Measurements from ENCODE around the gene ZNF133.

The ZNF133 gene

DNA sequence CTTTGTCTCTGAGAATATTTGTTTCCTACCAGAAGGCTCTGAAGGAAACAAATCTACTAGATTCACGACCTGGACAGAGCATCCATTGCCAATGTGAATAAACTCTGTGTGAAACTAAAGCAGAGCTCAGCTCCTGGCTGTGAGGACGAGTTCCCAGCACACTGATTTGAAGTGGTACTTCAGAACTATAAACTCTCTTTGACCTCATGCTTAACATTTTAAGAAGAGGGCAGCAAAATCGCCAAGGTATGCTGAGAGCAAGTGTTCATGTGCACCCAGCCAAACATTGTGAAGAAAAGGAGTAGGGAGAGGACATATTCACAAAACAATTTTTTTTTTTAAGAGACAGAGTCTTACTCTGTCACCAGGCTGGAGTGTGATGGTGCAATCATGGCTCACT lies 33.7 kb upstream of the ZNF133 start:
- DNase-seq: no peak
- in situ Hi-C loops (cut with HindIII; ENCODE audit: low pct_ligation_motif_present, low sequenced_read_pairs): no loop called here
- TF ChIP-seq, protein P1, sequence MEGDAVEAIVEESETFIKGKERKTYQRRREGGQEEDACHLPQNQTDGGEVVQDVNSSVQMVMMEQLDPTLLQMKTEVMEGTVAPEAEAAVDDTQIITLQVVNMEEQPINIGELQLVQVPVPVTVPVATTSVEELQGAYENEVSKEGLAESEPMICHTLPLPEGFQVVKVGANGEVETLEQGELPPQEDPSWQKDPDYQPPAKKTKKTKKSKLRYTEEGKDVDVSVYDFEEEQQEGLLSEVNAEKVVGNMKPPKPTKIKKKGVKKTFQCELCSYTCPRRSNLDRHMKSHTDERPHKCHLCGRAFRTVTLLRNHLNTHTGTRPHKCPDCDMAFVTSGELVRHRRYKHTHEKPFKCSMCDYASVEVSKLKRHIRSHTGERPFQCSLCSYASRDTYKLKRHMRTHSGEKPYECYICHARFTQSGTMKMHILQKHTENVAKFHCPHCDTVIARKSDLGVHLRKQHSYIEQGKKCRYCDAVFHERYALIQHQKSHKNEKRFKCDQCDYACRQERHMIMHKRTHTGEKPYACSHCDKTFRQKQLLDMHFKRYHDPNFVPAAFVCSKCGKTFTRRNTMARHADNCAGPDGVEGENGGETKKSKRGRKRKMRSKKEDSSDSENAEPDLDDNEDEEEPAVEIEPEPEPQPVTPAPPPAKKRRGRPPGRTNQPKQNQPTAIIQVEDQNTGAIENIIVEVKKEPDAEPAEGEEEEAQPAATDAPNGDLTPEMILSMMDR (IDR thresholded peaks at IDR 0.05; ENCODE audit: low read depth, low read length, missing control alignments): no peak
- H3K36me3 ChIP-seq (replicated peaks): no peaks in the 10 kb centered on the region
- H3K4me3 ChIP-seq (ENCODE audit: low read depth, low read length): no peak overlapping the region
- H3K27ac ChIP-seq: no peak overlapping the region
- no peaks in the 10 kb centered on the region for H3K27me3 ChIP-seq (replicated peaks)

DNA sequence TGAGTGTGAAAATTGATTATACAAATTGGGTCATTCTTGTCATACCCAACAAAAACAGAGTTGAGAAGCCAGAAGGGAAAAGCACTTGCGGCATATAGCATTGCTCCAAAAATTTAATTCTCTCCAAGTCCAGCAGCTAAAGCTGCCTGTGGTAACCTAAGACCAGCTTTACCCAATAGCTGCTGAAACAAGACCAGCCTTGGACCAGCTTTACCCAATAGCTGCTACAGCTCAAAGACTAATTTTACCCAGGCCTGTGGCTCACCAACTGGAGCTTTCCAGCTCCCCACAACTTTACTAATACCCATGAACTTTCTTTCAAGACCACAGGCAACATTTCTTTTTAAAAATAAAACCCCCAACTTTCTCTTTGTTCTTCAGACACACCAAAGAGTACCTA lies 32.8 kb upstream of the ZNF133 start:
- Histone ChIP-seq H3K27me3 (replicated peaks) (no peaks in the 10 kb centered on the region), H3K4me3 (ENCODE audit: low read depth, low read length) (no peak overlapping the region), H3K27ac (no peak overlapping the region), H3K36me3 (replicated peaks) (no peaks in the 10 kb centered on the region)
- no peak for DNase-seq
- TF ChIP-seq, protein P1 (IDR thresholded peaks at IDR 0.05; ENCODE audit: low read depth, low read length, missing control alignments): no peak
- in situ Hi-C loops (cut with HindIII; ENCODE audit: low pct_ligation_motif_present, low sequenced_read_pairs): no loop called here

DNA sequence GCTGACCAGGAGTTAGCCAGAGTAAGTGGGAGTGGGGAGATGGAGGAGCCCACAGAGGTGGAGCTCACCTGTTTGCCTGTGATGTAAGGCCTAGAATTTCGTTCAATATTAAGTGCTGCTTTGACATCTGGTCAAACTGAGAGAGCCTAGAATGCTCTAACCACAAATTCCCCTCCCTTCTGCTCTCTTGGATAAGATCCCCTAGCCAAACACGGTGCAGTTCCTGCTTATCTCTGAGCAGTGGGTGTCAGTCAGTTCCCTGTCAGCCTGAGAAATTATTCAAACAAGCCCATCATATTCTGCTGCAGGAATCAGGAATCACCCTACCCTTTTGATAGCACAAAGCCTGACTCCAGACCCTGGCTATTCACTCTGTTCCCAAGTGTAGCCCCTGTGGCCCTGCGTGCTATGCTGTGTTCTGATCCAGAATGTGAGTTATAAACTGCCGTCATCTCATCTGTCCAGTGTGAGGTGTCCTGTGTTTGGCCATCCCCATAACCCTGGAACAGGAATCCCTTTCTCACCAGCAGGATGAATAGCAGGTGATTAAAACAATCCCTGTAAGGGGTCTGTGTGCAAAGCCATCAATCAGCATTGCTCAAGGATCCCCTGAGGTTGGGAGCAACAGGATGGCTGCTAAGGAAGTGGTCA lies 31.8 kb upstream of the ZNF133 start:
- Histone ChIP-seq H3K27me3 (replicated peaks) (no peaks in the 10 kb centered on the region), H3K36me3 (replicated peaks) (no peaks in the 10 kb centered on the region), H3K4me3 (ENCODE audit: low read depth, low read length) (no peak overlapping the region), H3K27ac (no peak overlapping the region)
- TF ChIP-seq, protein P1 (IDR thresholded peaks at IDR 0.05; ENCODE audit: low read depth, low read length, missing control alignments): no peak
- in situ Hi-C loops (cut with HindIII; ENCODE audit: low pct_ligation_motif_present, low sequenced_read_pairs): no loop called here
- DNase-seq: no peak

DNA sequence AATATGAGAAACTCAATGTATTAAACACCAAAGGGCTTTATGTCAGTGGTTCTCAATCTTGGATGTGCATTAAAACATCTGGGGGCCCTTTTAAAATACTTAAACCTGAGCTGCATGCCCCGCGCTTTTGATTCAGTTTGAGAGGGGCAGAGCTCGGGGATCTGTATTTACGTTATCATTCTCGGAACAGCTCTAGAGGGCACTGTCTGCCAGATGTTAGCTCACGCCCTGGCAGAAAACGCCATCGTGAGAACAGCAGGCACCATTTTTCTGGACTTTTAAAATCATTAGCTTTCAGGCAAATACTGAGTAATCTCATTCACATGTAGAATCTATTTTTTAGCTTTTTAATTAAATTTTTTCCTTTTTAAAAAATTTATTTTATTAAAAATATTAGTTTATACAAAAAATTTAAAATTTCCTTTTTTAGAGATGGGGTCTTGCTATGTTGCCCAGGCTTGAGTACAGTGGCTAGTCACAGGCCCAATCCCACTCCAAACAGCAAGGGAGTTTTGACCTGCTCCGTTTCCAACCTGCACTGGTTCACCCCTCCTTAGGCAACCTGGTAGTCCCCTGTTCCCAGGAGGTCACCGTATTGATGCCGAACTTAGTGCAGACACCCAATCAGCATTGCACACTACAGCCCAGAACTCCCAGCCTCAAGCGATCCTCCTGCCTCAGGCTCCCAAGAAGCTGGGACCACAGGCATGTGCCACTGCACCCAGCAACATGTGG lies 30.0 kb upstream of the ZNF133 start:
- in situ Hi-C loops (cut with HindIII; ENCODE audit: low pct_ligation_motif_present, low sequenced_read_pairs): no loop called here
- TF ChIP-seq, protein P1 (IDR thresholded peaks at IDR 0.05; ENCODE audit: low read depth, low read length, missing control alignments): no peak

DNA sequence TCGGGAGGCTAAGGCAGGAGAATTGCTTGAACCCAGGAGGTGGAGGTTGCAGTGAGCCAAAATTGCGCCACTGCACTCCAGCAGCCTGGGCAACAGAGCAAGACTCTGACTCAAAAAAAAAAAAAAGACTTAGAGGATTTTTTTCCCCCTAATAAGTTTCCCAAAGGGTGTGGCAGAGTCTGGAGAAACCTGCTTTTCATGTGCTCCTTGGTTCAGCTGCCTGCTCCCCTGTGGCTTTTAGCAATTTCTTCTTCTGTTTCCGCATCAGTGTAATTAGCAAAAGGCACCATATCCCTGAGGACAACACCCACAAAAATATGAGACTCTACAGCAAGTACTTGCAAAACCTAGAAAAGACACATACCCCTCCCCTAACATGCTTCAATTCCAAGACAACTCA lies 28.6 kb upstream of the ZNF133 start:
- TF ChIP-seq, protein P1 (IDR thresholded peaks at IDR 0.05; ENCODE audit: low read depth, low read length, missing control alignments): no peak
- Histone ChIP-seq H3K36me3 (replicated peaks) (no peaks in the 10 kb centered on the region), H3K27ac (no peak overlapping the region), H3K4me3 (ENCODE audit: low read depth, low read length) (no peak overlapping the region), H3K27me3 (replicated peaks) (no peaks in the 10 kb centered on the region)
- in situ Hi-C loops (cut with HindIII; ENCODE audit: low pct_ligation_motif_present, low sequenced_read_pairs): no loop called here
- DNase-seq: no peak

More for the DNA sequence above, 30.0 kb upstream of the ZNF133 start:
- Histone ChIP-seq H3K27ac (no peak overlapping the region), H3K27me3 (replicated peaks) (no peaks in the 10 kb centered on the region), H3K36me3 (replicated peaks) (no peaks in the 10 kb centered on the region), H3K4me3 (ENCODE audit: low read depth, low read length) (no peak overlapping the region)
- no peak for DNase-seq

All from brain microvascular endothelial cell (primary cell).